ENCODE data around the gene WDR12. TPM values are rescaled to one million over a fixed set of nuclear protein-coding genes. Genes with fewer than 3 reads are reported as not detected.

The WDR12 gene
- total and polyA plus RNA-seq, 2 of the 13 experiments (the other 11 are each of a cell fraction or from before 2014, with no cell fraction given): 94.4 to 216 TPM

- no peak for TF ChIP-seq ZNF572 (CRISPR knock-in tag; IDR thresholded peaks at IDR 0.05)
- TF ChIP-seq ZNF276 (CRISPR knock-in tag; IDR thresholded peaks at IDR 0.05; ENCODE audit: low read depth): no peak
- TF ChIP-seq ZBTB26 (CRISPR knock-in tag; IDR thresholded peaks at IDR 0.05; ENCODE audit: borderline replicate concordance): peak; percentile 88
- TF ChIP-seq ATF1 (CRISPR knock-in tag; IDR thresholded peaks at IDR 0.05): 0 out of 2 replicates have a peak, but pooled peaks have one; percentile 30
- 0 out of 2 replicates have a peak, but pooled peaks have one; percentile 16 for TF ChIP-seq AHDC1 (CRISPR knock-in tag; IDR thresholded peaks at IDR 0.05; ENCODE audit: borderline replicate concordance)
- no peak for TF ChIP-seq MIER3 (CRISPR knock-in tag; IDR thresholded peaks at IDR 0.05; ENCODE audit: borderline replicate concordance)
- peak; percentile 29 for TF ChIP-seq YY1 (IDR thresholded peaks at IDR 0.05; ENCODE audit: insufficient read depth, insufficient replicate concordance, low read depth, low read length)
- peak; percentile 17; the same call in 1 of the 2 replicates for TF ChIP-seq ARID3A (IDR thresholded peaks at IDR 0.05; ENCODE audit: low read depth, low read length)
- TF ChIP-seq CTCF (CRISPR knock-in tag; IDR thresholded peaks at IDR 0.05): peak; percentile 95
- TF ChIP-seq ZMYM4 (CRISPR knock-in tag; IDR thresholded peaks at IDR 0.05): peak; percentile 79
- TF ChIP-seq PPARG (CRISPR knock-in tag; conservative IDR thresholded peaks at IDR 0.05): peak; percentile 81; the same call in 1 of the 2 replicates
- 0 out of 2 replicates have a peak, but pooled peaks have one; percentile 31 for TF ChIP-seq NCOA2 (CRISPR knock-in tag; IDR thresholded peaks at IDR 0.05)
These were observed 79.9 kb downstream of the WDR12 start (continued) for GRCh38 chr2:202831242-202832220.
